GM23338 (cell line): ENCODE results near the gene BRAP. TPM values are rescaled to one million over a fixed set of nuclear protein-coding genes. Genes with fewer than 3 reads are reported as not detected.

ENCODE experiments used
- ATAC-seq: fragments of 200-7000 bp; cut with Tn5 transposase; 3 replicates; pipeline ENCODE4 v1.9.1; 2020
- DNase-seq: peaks from one replicate; pipeline ENCODE4 v3.0.0-alpha.2; 2015; ENCODE audit warnings: low spot score
- H2AFZ ChIP-seq: fragments of 200-600 bp; sonication (generic); 2 replicates; pipeline ENCODE4 v1.8.0; 2016; ENCODE audit warnings: antibody characterized with exemption, mild to moderate bottlenecking, moderate library complexity
- H3F3A ChIP-seq: fragments of 200-600 bp; sonication (generic); replicated peaks from 2 replicates; pipeline ENCODE4 v1.8.0; 2017; ENCODE audit warnings: antibody characterized with exemption, mixed run types, low read depth
- H3K27ac ChIP-seq: fragments of 200-600 bp; sonication (generic); 2 replicates; pipeline ENCODE4 v1.6.1; 2016; ENCODE audit warnings: low read depth
- H3K27me3 ChIP-seq: fragments of 200-600 bp; sonication (generic); 2 replicates; pipeline ENCODE4 v1.8.0; 2016; ENCODE audit warnings: mild to moderate bottlenecking, mixed run types, moderate library complexity; ENCODE audit not compliant: insufficient read depth
- H3K36me3 ChIP-seq: fragments of 200-600 bp; sonication (generic); 2 replicates; pipeline ENCODE4 v1.8.0; 2016; ENCODE audit warnings: mild to moderate bottlenecking; ENCODE audit not compliant: insufficient read depth
- H3K4me1 ChIP-seq: fragments of 200-600 bp; sonication (generic); 2 replicates; pipeline ENCODE4 v1.8.0; 2016; ENCODE audit warnings: mild to moderate bottlenecking, moderate library complexity; ENCODE audit not compliant: insufficient read depth
- H3K4me2 ChIP-seq: fragments of 200-600 bp; sonication (generic); 2 replicates; pipeline ENCODE4 v1.7.1; 2017; ENCODE audit warnings: mixed run types
- H3K4me3 ChIP-seq: fragments of 200-600 bp; sonication (generic); 2 replicates; pipeline ENCODE4 v1.6.1; 2016; ENCODE audit warnings: mixed run types
- H3K79me2 ChIP-seq: fragments of 200-600 bp; sonication (generic); replicated peaks from 2 replicates; pipeline ENCODE4 v1.8.0; 2017; ENCODE audit warnings: mild to moderate bottlenecking; ENCODE audit not compliant: insufficient read depth
- H3K9me2 ChIP-seq: fragments of 200-600 bp; sonication (generic); 2 replicates; pipeline ENCODE4 v1.8.0; 2017; ENCODE audit not compliant: insufficient read depth
- H4K20me1 ChIP-seq: fragments of 200-600 bp; sonication (generic); replicated peaks from 2 replicates; pipeline ENCODE4 v1.8.0; 2017; ENCODE audit warnings: mild to moderate bottlenecking; ENCODE audit not compliant: insufficient read depth
- H3K27ac Mint-ChIP-seq: 2 replicates; pipeline ENCODE4 v1.8.0; 2020; ENCODE audit warnings: inconsistent platforms, mild to moderate bottlenecking, moderate library complexity, mixed read lengths
- H3K27me3 Mint-ChIP-seq: 3 replicates; pipeline ENCODE4 v1.8.0; 2022; ENCODE audit warnings: low read depth, mild to moderate bottlenecking, moderate library complexity, mixed read lengths, inconsistent platforms; ENCODE audit not compliant: insufficient read depth, poor library complexity
- H3K36me3 Mint-ChIP-seq: 3 replicates; pipeline ENCODE4 v1.8.0; 2021; ENCODE audit warnings: low read depth, mild to moderate bottlenecking, inconsistent platforms, moderate library complexity, mixed read lengths
- H3K4me1 Mint-ChIP-seq: 3 replicates; pipeline ENCODE4 v1.8.0; 2020; ENCODE audit warnings: mild to moderate bottlenecking, inconsistent platforms, mixed read lengths
- H3K4me3 Mint-ChIP-seq: 3 replicates; pipeline ENCODE4 v1.8.0; 2021; ENCODE audit warnings: moderate library complexity, mild to moderate bottlenecking, inconsistent platforms, mixed read lengths
- H3K9me3 Mint-ChIP-seq: 3 replicates; pipeline ENCODE4 v1.8.0; 2020; ENCODE audit warnings: moderate library complexity, mild to moderate bottlenecking, inconsistent platforms, mixed read lengths
- CTCF ChIP-seq, 2 experiments: fragments of 200-600 bp in 1 of 2; sonication (generic) in 1 of 2; conservative IDR thresholded peaks; 2 replicates each; pipeline versions ENCODE4 v1.5.1 to v1.6.1; 2016 to 2017; ENCODE audit warnings: antibody characterized with exemption in 2 of 2, low read depth in 2 of 2, mild to moderate bottlenecking in 2 of 2, moderate library complexity in 1 of 2
- ETS1 ChIP-seq: IDR thresholded peaks from 2 replicates; pipeline ENCODE4 v1.6.1; 2016; ENCODE audit warnings: antibody characterized with exemption
- EZH2 ChIP-seq: fragments of 200-600 bp; sonication (generic); IDR thresholded peaks from one replicate; pipeline ENCODE4 v1.8.0; 2017; ENCODE audit warnings: antibody characterized with exemption, mild to moderate bottlenecking, low read depth; ENCODE audit not compliant: unreplicated experiment
- EZH2phosphoT487 ChIP-seq: fragments of 200-600 bp; sonication (generic); IDR thresholded peaks from one replicate; pipeline ENCODE4 v1.8.1; 2018; ENCODE audit warnings: antibody characterized with exemption; ENCODE audit not compliant: unreplicated experiment
- JUNB ChIP-seq: IDR thresholded peaks from one replicate; pipeline ENCODE4 v1.6.1; 2016; ENCODE audit warnings: antibody characterized with exemption; ENCODE audit not compliant: unreplicated experiment
- NANOG ChIP-seq: IDR thresholded peaks from 2 replicates; pipeline ENCODE4 v1.6.1; 2016; ENCODE audit warnings: antibody characterized with exemption, borderline replicate concordance
- POLR2AphosphoS5 ChIP-seq: IDR thresholded peaks from 2 replicates; pipeline ENCODE4 v1.6.1; 2016; ENCODE audit warnings: antibody characterized with exemption, low read depth
- REST ChIP-seq: IDR thresholded peaks from one replicate; pipeline ENCODE4 v1.6.1; 2018; ENCODE audit warnings: antibody characterized with exemption; ENCODE audit not compliant: unreplicated experiment
- ZNF114 ChIP-seq: fragments of 250-450 bp; sonication (Bioruptor Pico); IDR thresholded peaks from 2 replicates; pipeline ENCODE4 v1.5.0; 2020; ENCODE audit warnings: mild to moderate bottlenecking, moderate library complexity
- ZNF331 ChIP-seq: fragments of 250-450 bp; sonication (Bioruptor Pico); IDR thresholded peaks from 2 replicates; pipeline ENCODE4 v1.5.0; 2020; ENCODE audit warnings: low read depth, mild to moderate bottlenecking, moderate library complexity
- polyA plus RNA-seq: library from polyadenylated mRNA; unstranded; fragments of >200 nt; fragmentation: Nextera tagmentation; extraction: Ambion mirVana; gene quantifications from 2 replicates; pipeline ENCODE4 v1.2.1, GENCODE V29; 2016
- total RNA-seq: library from RNA; depleted of rRNA; stranded (reverse); fragments of >200 nt; shearing (Covaris generic); gene quantifications from 2 replicates; pipeline ENCODE4 v1.2.3, GENCODE V29; 2014

The BRAP gene
- total and polyA plus RNA-seq, 2 experiments from 2014 or later = 14.9 to 19.4 TPM

GRCh38 chr12:111645433-111645832, 40.3 kb downstream of the BRAP start (continued):
- no peak for TF ChIP-seq REST

GRCh38 chr12:111643427-111643826, 42.3 kb downstream of the BRAP start:
- Histone ChIP-seq H3F3A (0 out of 2 replicates have a peak, but pooled peaks cover 4% of the 10 kb centered on the region), H3K4me1 (no peaks in the 10 kb centered on the region), H3K27me3 (no peaks in the 10 kb centered on the region), H3K4me2 (no peak overlapping the region), H3K27ac (no peak overlapping the region; the same call in 1 of the 2 replicates), H3K9me2 (no peaks in the 10 kb centered on the region), H4K20me1 (peaks cover 6% of the 10 kb centered on the region; the same call in 1 of the 2 replicates), H3K79me2 (no peaks in the 10 kb centered on the region), H3K4me3 (no peak overlapping the region), H3K36me3 (peaks cover 7% of the 10 kb centered on the region), H2AFZ (no peak overlapping the region)
- ATAC-seq (no peak), DNase-seq (no peak)
- Mint-ChIP-seq H3K9me3 (no peaks in the 10 kb centered on the region), H3K36me3 (peaks cover 52% of the 10 kb centered on the region), H3K27ac (no peak overlapping the region), H3K4me3 (no peak overlapping the region), H3K27me3 (peaks cover 2% of the 10 kb centered on the region), H3K4me1 (no peaks in the 10 kb centered on the region)
- TF ChIP-seq ZNF114 (CRISPR knock-in tag) = no peak
- no peak for TF ChIP-seq EZH2
- no peak for TF ChIP-seq CTCF (conservative IDR thresholded peaks at IDR 0.05; ENCODE audit: low read depth in 2 of 2)
- no peak for TF ChIP-seq EZH2phosphoT487
- TF ChIP-seq POLR2AphosphoS5 = no peak
- no peak for TF ChIP-seq ETS1
- TF ChIP-seq JUNB = no peak
- TF ChIP-seq NANOG = no peak
- TF ChIP-seq REST = no peak
- TF ChIP-seq ZNF331 (CRISPR knock-in tag) = no peak
